Mesothelial cell of epicardium (in vitro differentiated cells): ENCODE data around the gene TMEM72. TPM values are rescaled to one million over a fixed set of nuclear protein-coding genes. Genes with fewer than 3 reads are reported as not detected.
A peak's percentile ranks its signal among the peaks of the same experiment; 100 is the strongest.

Experiments
- DNase-seq, 2 experiments: peaks; one replicate each; pipeline ENCODE4 v3.0.0; 2021; ENCODE audit warnings: low spot score in 2 of 2; ENCODE audit not compliant: unreplicated experiment in 2 of 2
- H3K27ac Mint-ChIP-seq: 2 replicates; pipeline ENCODE4 v1.8.0; 2021; ENCODE audit warnings: mixed read lengths
- H3K27me3 Mint-ChIP-seq: 2 replicates; pipeline ENCODE4 v1.8.0; 2021; ENCODE audit warnings: low read depth, mixed read lengths
- H3K36me3 Mint-ChIP-seq: 2 replicates; pipeline ENCODE4 v1.8.0; 2021; ENCODE audit warnings: mixed read lengths
- H3K4me1 Mint-ChIP-seq: 2 replicates; pipeline ENCODE4 v1.8.0; 2021; ENCODE audit warnings: mixed read lengths
- H3K4me3 Mint-ChIP-seq: 2 replicates; pipeline ENCODE4 v1.8.0; 2021; ENCODE audit warnings: mild to moderate bottlenecking, moderate library complexity, mixed read lengths
- H3K9me3 Mint-ChIP-seq: 2 replicates; pipeline ENCODE4 v1.8.0; 2021; ENCODE audit warnings: mixed read lengths
- CTCF ChIP-seq: fragments of 200-600 bp; sonication (generic); IDR thresholded peaks from one replicate; pipeline ENCODE4 v1.5.0; 2021; ENCODE audit warnings: antibody characterized with exemption; ENCODE audit not compliant: unreplicated experiment
- total RNA-seq: library from RNA; stranded (reverse); gene quantifications from 3 replicates; pipeline ENCODE4 v1.2.1, GENCODE V29; 2021

Gene TMEM72
- total RNA-seq, 1 donor from 2014 or later = 0.67 TPM

- Mint-ChIP-seq H3K27ac (no peak overlapping the region), H3K36me3 (peaks cover 12% of the 10 kb centered on the region), H3K27me3 (no peaks in the 10 kb centered on the region), H3K9me3 (peaks cover 38% of the 10 kb centered on the region), H3K4me1 (peaks cover 8% of the 10 kb centered on the region), H3K4me3 (no peak overlapping the region)
- DNase-seq = no peak
- TF ChIP-seq CTCF = no peak
Observed at GRCh38 chr10:44946205-44946604, 35.1 kb downstream of the TMEM72 start.

GRCh38 chr10:44947371-44948152 lies 36.4 kb downstream of the TMEM72 start:
- no peak overlapping the region for H3K27ac Mint-ChIP-seq
- no peak for DNase-seq
- H3K27me3 Mint-ChIP-seq = no peaks in the 10 kb centered on the region
- peaks cover 13% of the 10 kb centered on the region for H3K36me3 Mint-ChIP-seq
- peaks cover 28% of the 10 kb centered on the region for H3K9me3 Mint-ChIP-seq
- TF ChIP-seq CTCF = no peak
- H3K4me1 Mint-ChIP-seq = peaks cover 16% of the 10 kb centered on the region
- no peak overlapping the region for H3K4me3 Mint-ChIP-seq

- TF ChIP-seq CTCF = no peak
- Mint-ChIP-seq H3K9me3 (peaks cover 21% of the 10 kb centered on the region), H3K4me1 (peaks cover 27% of the 10 kb centered on the region), H3K27me3 (no peaks in the 10 kb centered on the region), H3K27ac (no peak overlapping the region), H3K4me3 (no peak overlapping the region), H3K36me3 (peaks cover 9% of the 10 kb centered on the region)
- DNase-seq = no peak
Observed at GRCh38 chr10:44948642-44949041, 37.5 kb downstream of the TMEM72 start.

- H3K4me3 Mint-ChIP-seq = no peak overlapping the region
- no peak for TF ChIP-seq CTCF
- H3K4me1 Mint-ChIP-seq = peaks cover 32% of the 10 kb centered on the region
- H3K27ac Mint-ChIP-seq = no peak overlapping the region
- no peak for DNase-seq
- H3K27me3 Mint-ChIP-seq = no peaks in the 10 kb centered on the region
- peaks cover 7% of the 10 kb centered on the region for H3K36me3 Mint-ChIP-seq
- H3K9me3 Mint-ChIP-seq = peaks cover 16% of the 10 kb centered on the region
Observed at GRCh38 chr10:44949127-44949802, 38.1 kb downstream of the TMEM72 start.

GRCh38 chr10:44949915-44950314 lies 38.8 kb downstream of the TMEM72 start:
- Mint-ChIP-seq H3K27ac (peak overlapping the region; percentile 62), H3K9me3 (peaks cover 10% of the 10 kb centered on the region), H3K4me1 (peaks cover 33% of the 10 kb centered on the region), H3K27me3 (no peaks in the 10 kb centered on the region), H3K4me3 (no peak overlapping the region), H3K36me3 (peaks cover 5% of the 10 kb centered on the region)
- no peak for TF ChIP-seq CTCF
- no peak for DNase-seq
